MCF 10A (cell line): ENCODE measurements around the gene SLC6A6. TPM values are rescaled to one million over a fixed set of nuclear protein-coding genes. Genes with fewer than 3 reads are reported as not detected.
"Not testable (repeated sequence)": the region's sequence is repeated elsewhere in the genome, so short reads cannot be mapped to it uniquely, and the experiment has no call there.

Source experiments
- BruUV-seq: library from RNA; stranded (reverse); fragments of 400-500 nt; replicated peaks from 2 replicates; lab custom pipeline; 2021; lab: Mats Ljungman, UMichigan
- CTCF ChIA-PET: fragments of 300-600 bp; sonication (Branson Sonifier 250); formaldehyde crosslinking; extraction: SDS; loops from one replicate; lab custom pipeline; 2021; ENCODE audit warnings: antibody characterized with exemption, inconsistent platforms; lab: Yijun Ruan, JAX
- POLR2A ChIA-PET: fragments of 300-600, 350-650 bp; sonication (Branson Sonifier 250); formaldehyde crosslinking; extraction: SDS; loops from one replicate; lab custom pipeline; 2020; ENCODE audit warnings: antibody characterized with exemption, inconsistent platforms; lab: Yijun Ruan, JAX
- DNase-seq: peaks from one replicate; pipeline ENCODE4 v3.0.0-alpha.2; 2018; ENCODE audit not compliant: unreplicated experiment
- H3K27ac Mint-ChIP-seq: one replicate; pipeline ENCODE4 v1.8.0; 2022; ENCODE audit warnings: mild to moderate bottlenecking, low read depth, mixed read lengths; ENCODE audit not compliant: unreplicated experiment
- H3K27me3 Mint-ChIP-seq: one replicate; pipeline ENCODE4 v1.8.0; 2022; ENCODE audit warnings: mixed read lengths; ENCODE audit not compliant: insufficient read depth, unreplicated experiment
- H3K36me3 Mint-ChIP-seq: one replicate; pipeline ENCODE4 v1.8.0; 2022; ENCODE audit warnings: mild to moderate bottlenecking, moderate library complexity, mixed read lengths; ENCODE audit not compliant: insufficient read depth, unreplicated experiment
- H3K4me1 Mint-ChIP-seq: one replicate; pipeline ENCODE4 v1.8.0; 2022; ENCODE audit warnings: mixed read lengths; ENCODE audit not compliant: insufficient read depth, unreplicated experiment
- H3K4me3 Mint-ChIP-seq: one replicate; pipeline ENCODE4 v1.8.0; 2022; ENCODE audit warnings: mild to moderate bottlenecking, moderate library complexity, mixed read lengths; ENCODE audit not compliant: unreplicated experiment
- H3K9me3 Mint-ChIP-seq: one replicate; pipeline ENCODE4 v1.8.0; 2022; ENCODE audit warnings: mixed read lengths; ENCODE audit not compliant: unreplicated experiment
- intact Hi-C: fragments of 100-400 bp; cut with micrococcal nuclease; formaldehyde crosslinking; loops from 2 replicates; pipeline ENCODE4 v1.14.1; 2022
- total RNA-seq: library from RNA; stranded (reverse); gene quantifications from 2 replicates; pipeline ENCODE4 v1.2.3, GENCODE V29; 2022
- TF ChIP-seq, protein P1 (sequence below): fragments of 200-600 bp; IDR thresholded peaks from one replicate; pipeline ENCODE4 v1.8.0; 2022; ENCODE audit warnings: antibody characterized with exemption, mild to moderate bottlenecking; ENCODE audit not compliant: unreplicated experiment

SLC6A6 gene
- total RNA-seq, 1 experiment from 2014 or later = 7.6 TPM

GRCh38 chr3:14514323-14514720 lies 111.9 kb downstream of the SLC6A6 start:
- BruUV-seq = no TSS peak
- no peak overlapping the region for H3K27ac Mint-ChIP-seq

DNA sequence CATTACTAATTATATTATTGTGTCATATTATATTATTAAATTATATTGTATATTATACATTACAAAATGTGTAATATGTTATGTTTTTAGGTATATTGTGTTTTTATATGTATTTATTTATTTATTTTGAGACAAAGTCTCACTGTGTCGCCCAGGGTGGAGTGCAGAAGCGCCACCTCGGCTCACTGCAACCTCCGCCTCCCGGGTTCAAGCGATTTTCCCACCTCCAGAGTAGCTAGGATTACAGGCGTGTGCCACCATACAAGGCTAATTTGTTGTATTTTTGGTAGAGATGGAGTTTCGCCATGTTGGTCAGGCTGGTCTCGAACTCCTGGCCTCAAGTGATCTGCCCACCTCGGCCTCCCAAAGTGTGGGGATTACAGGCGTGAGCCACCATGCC lies 113.1 kb downstream of the SLC6A6 start:
- H3K4me3 Mint-ChIP-seq, intact Hi-C loops, H3K27ac Mint-ChIP-seq, BruUV-seq, H3K4me1 Mint-ChIP-seq, H3K9me3 Mint-ChIP-seq, H3K36me3 Mint-ChIP-seq, DNase-seq, CTCF ChIA-PET, POLR2A ChIA-PET: not testable (repeated sequence)
- H3K27me3 Mint-ChIP-seq = peaks cover 13% of the 10 kb centered on the region

More at GRCh38 chr3:14514323-14514720, 111.9 kb downstream of the SLC6A6 start:
- ChIA-PET CTCF (no interaction called here), POLR2A (no interaction called here)
- intact Hi-C loops = no loop called here
- Mint-ChIP-seq H3K4me1 (no peaks in the 10 kb centered on the region), H3K27me3 (peaks cover 12% of the 10 kb centered on the region), H3K36me3 (peaks cover 4% of the 10 kb centered on the region), H3K4me3 (no peak overlapping the region), H3K9me3 (no peaks in the 10 kb centered on the region)
- no peak for DNase-seq
- TF ChIP-seq, protein P1, sequence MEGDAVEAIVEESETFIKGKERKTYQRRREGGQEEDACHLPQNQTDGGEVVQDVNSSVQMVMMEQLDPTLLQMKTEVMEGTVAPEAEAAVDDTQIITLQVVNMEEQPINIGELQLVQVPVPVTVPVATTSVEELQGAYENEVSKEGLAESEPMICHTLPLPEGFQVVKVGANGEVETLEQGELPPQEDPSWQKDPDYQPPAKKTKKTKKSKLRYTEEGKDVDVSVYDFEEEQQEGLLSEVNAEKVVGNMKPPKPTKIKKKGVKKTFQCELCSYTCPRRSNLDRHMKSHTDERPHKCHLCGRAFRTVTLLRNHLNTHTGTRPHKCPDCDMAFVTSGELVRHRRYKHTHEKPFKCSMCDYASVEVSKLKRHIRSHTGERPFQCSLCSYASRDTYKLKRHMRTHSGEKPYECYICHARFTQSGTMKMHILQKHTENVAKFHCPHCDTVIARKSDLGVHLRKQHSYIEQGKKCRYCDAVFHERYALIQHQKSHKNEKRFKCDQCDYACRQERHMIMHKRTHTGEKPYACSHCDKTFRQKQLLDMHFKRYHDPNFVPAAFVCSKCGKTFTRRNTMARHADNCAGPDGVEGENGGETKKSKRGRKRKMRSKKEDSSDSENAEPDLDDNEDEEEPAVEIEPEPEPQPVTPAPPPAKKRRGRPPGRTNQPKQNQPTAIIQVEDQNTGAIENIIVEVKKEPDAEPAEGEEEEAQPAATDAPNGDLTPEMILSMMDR = no peak

GRCh38 chr3:14516738-14517345 lies 114.4 kb downstream of the SLC6A6 start:
- H3K27ac Mint-ChIP-seq = no peak overlapping the region
- H3K4me1 Mint-ChIP-seq = no peaks in the 10 kb centered on the region
- TF ChIP-seq, protein P1 = no peak
- H3K36me3 Mint-ChIP-seq = no peaks in the 10 kb centered on the region
- no TSS peak for BruUV-seq
- no peak overlapping the region for H3K4me3 Mint-ChIP-seq
- no peak for DNase-seq
- intact Hi-C loops = no loop called here
- ChIA-PET POLR2A (no interaction called here), CTCF (interaction anchor here (0.5 to 2.1 kb wide), 5 partner anchors 9 to 364 kb away, joined by 3 to 9 read pairs (median 4); no protein-coding TSS in a partner anchor)
- H3K9me3 Mint-ChIP-seq = no peaks in the 10 kb centered on the region
- H3K27me3 Mint-ChIP-seq = peaks cover 25% of the 10 kb centered on the region

DNA sequence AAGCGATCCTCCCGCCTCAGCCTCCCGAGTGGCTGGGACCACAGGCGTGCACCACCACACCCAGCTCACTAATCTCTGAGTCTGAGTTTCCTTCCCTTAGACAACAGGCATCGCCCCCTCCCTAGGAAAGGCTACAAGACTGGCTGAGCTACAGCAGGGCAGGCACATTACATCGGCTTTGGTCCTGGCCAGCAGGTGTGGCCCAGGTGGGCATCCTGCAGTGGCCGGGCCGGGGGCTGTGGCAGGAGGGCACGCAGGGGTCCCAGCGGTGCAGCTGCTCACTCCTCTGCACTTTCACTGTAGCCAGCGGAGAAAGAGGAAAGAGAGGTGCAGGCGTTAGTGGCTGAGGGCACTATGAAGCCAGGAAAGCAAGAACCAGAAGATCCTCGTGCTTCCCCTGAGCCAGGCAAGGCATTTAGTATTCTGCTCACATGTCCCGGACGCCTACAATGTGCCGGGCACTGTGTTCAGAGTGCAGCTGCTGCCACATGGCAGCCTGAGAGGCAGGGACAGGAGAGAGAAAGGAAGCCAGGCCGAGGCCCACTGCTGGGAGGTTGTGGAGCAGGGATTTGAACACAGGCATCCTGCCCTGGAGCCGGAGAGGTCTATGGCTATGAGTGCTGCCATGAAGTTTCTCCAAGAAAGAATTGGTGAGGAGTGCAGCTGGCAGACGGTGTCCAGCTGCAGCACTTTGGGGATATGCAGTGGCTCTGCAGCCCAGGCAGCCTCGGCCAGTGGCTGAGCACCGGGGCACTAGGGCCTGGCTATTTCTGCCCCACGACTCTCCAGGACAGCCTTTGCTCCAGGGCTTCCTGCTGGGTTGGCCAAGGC lies 115.4 kb downstream of the SLC6A6 start:
- H3K27me3 Mint-ChIP-seq = peaks cover 25% of the 10 kb centered on the region
- TF ChIP-seq, protein P1 = no peak
- ChIA-PET POLR2A (no interaction called here), CTCF (interaction anchor here (0.6 to 2.1 kb wide), 2 partner anchors 10 to 116 kb away, joined by 4 to 9 read pairs; no protein-coding TSS in a partner anchor)
- intact Hi-C loops = no loop called here
- no peak overlapping the region for H3K4me3 Mint-ChIP-seq
- no peaks in the 10 kb centered on the region for H3K36me3 Mint-ChIP-seq
- no TSS peak for BruUV-seq
- no peaks in the 10 kb centered on the region for H3K9me3 Mint-ChIP-seq
- no peak for DNase-seq
- no peaks in the 10 kb centered on the region for H3K4me1 Mint-ChIP-seq
- no peak overlapping the region for H3K27ac Mint-ChIP-seq
